Measurements from ENCODE around the gene SIRPG. TPM values are rescaled to one million over a fixed set of nuclear protein-coding genes. Genes with fewer than 3 reads are reported as not detected.

The SIRPG gene
- total and polyA plus RNA-seq, 2 of the 8 experiments (the other 6 are each of a cell fraction or from before 2014, with no cell fraction given), result 0.08 TPM; not detected in 1

- Histone ChIP-seq H3K56ac (replicated peaks; ENCODE audit: insufficient read length, low read depth, low read length) (no peak overlapping the region), H3K4me2 (ENCODE audit: insufficient read depth in 1 of 2, low read depth in 2 of 2, low read length in 2 of 2) (no peak overlapping the region), H2BK5ac (ENCODE audit: low read depth, low read length) (no peak overlapping the region), H4K8ac (ENCODE audit: extremely low read depth, insufficient read depth, low read length) (no peak overlapping the region), H3K27me3 (replicated peaks in 1 of 4; ENCODE audit: control insufficient read depth in 3 of 4, extremely low read depth in 1 of 4, insufficient read depth in 3 of 4, low read length in 3 of 4) (no peaks in the 10 kb centered on the region), H3K36me3 (ENCODE audit: control insufficient read depth in 2 of 4, insufficient read depth in 4 of 4, low read length in 3 of 4) (no peaks in the 10 kb centered on the region), H2AFZ (ENCODE audit: low read length) (no peak overlapping the region), H3K4me1 (replicated peaks in 1 of 4; ENCODE audit: control insufficient read depth in 3 of 4, insufficient read depth in 4 of 4, low read length in 3 of 4) (no peaks in the 10 kb centered on the region), H4K5ac (ENCODE audit: insufficient read length, low read depth, low read length) (no peak overlapping the region), H3K18ac (ENCODE audit: extremely low read depth, low read length) (no peak overlapping the region), H4K20me1 (replicated peaks in 1 of 2; ENCODE audit: control insufficient read depth in 1 of 2, insufficient read depth in 2 of 2, low read length in 2 of 2) (no peaks in the 10 kb centered on the region), H3K27ac (ENCODE audit: low read depth, low read length) (no peak overlapping the region), H3K9ac (replicated peaks in 1 of 4; ENCODE audit: extremely low read depth in 1 of 4, low read depth in 3 of 4, low read length in 3 of 4) (no peak overlapping the region), H3K14ac (ENCODE audit: insufficient read length) (no peak overlapping the region), H2BK20ac (ENCODE audit: low read length) (no peak overlapping the region), H3K9me3 (ENCODE audit: insufficient read depth in 2 of 2, low read depth in 1 of 2, low read length in 1 of 2) (no peaks in the 10 kb centered on the region), H4K91ac (replicated peaks; ENCODE audit: insufficient read length, low read length) (no peak overlapping the region), H3K23me2 (ENCODE audit: low read depth, low read length) (no peaks in the 10 kb centered on the region), H2BK120ac (replicated peaks; ENCODE audit: low read depth, low read length) (no peak overlapping the region), H2BK12ac (ENCODE audit: low read depth, low read length) (no peak overlapping the region), H3K4ac (replicated peaks; ENCODE audit: insufficient read length, low read depth, low read length) (no peak overlapping the region), H2AK5ac (ENCODE audit: low read depth, low read length) (no peak overlapping the region), H3K23ac (ENCODE audit: insufficient read length) (no peak overlapping the region), H2BK15ac (ENCODE audit: low read length) (no peak overlapping the region), H3K79me2 (ENCODE audit: control insufficient read depth in 1 of 2, insufficient read depth in 2 of 2, low read length in 2 of 2) (no peaks in the 10 kb centered on the region), H3K4me3 (ENCODE audit: extremely low read depth in 1 of 4, insufficient read depth in 2 of 4, low read depth in 3 of 4, low read length in 4 of 4) (no peak overlapping the region), H3K79me1 (ENCODE audit: low read depth, low read length) (no peaks in the 10 kb centered on the region)
- FAIRE-seq (no peak), DNase-seq (ENCODE audit: low read depth in 1 of 2, low spot score in 2 of 2) (peak in 1 of 2 experiments; percentile 2)
- ChIA-PET CTCF (ENCODE audit: partially characterized antibody) (no interaction called here), POLR2A (ENCODE audit: partially characterized antibody) (no interaction called here)
- WGBS, 2 experiments (ENCODE audit: extremely low coverage in 1 of 2, insufficient coverage in 1 of 2, insufficient read length in 1 of 2, insufficient replicate concordance in 2 of 2, low coverage in 1 of 2, low lambda C conversion rate in 2 of 2, missing lambda C conversion rate in 1 of 2), result 87% methylated on average over 5 of the region's 5 CpGs; no CpG with 5 or more reads in 1 of the 2 experiments
- no peak for TF ChIP-seq CHD1 (IDR thresholded peaks at IDR 0.05; ENCODE audit: low read depth, low read length)
These were observed 9.5 kb downstream of the SIRPG start for GRCh38 chr20:1648101-1648500.
